Fibroblast of mammary gland (primary cell): ENCODE results near the gene MICAL2.

Source experiments
- DNase-seq: peaks from one replicate; pipeline ENCODE4 v3.0.0-alpha.2; 2010; ENCODE audit warnings: low read depth
- H3K4me3 ChIP-seq: 2 replicates; pipeline ENCODE4 v1.5.1; 2011; ENCODE audit warnings: low read depth, mild to moderate bottlenecking, low read length, moderate library complexity; ENCODE audit not compliant: control insufficient read depth
- CTCF ChIP-seq: conservative IDR thresholded peaks from 2 replicates; pipeline ENCODE4 v1.5.1; 2011; ENCODE audit warnings: low read depth, low read length, inconsistent platforms; ENCODE audit not compliant: control insufficient read depth, insufficient read depth

The MICAL2 gene

GRCh38 chr11:12137005-12137690 is 26.8 kb downstream of the MICAL2 start:
- no peak overlapping the region for H3K4me3 ChIP-seq
- TF ChIP-seq CTCF, result no peak
- DNase-seq, result no peak

GRCh38 chr11:12137938-12138731 is 27.7 kb downstream of the MICAL2 start:
- TF ChIP-seq CTCF, result no peak
- no peak overlapping the region for H3K4me3 ChIP-seq
- peak; percentile 100 for DNase-seq

GRCh38 chr11:12139144-12139881 is 28.9 kb downstream of the MICAL2 start:
- H3K4me3 ChIP-seq, result no peak overlapping the region
- peak; percentile 97 for DNase-seq
- no peak for TF ChIP-seq CTCF

- no peak for DNase-seq
- TF ChIP-seq CTCF, result no peak
- H3K4me3 ChIP-seq, result no peak overlapping the region
Measured at GRCh38 chr11:12140186-12140793, 29.9 kb downstream of the MICAL2 start.

- no peak for TF ChIP-seq CTCF
- no peak overlapping the region for H3K4me3 ChIP-seq
- DNase-seq, result no peak
Measured at GRCh38 chr11:12141283-12141682, 30.9 kb downstream of the MICAL2 start.

- TF ChIP-seq CTCF, result no peak
- no peak overlapping the region for H3K4me3 ChIP-seq
- no peak for DNase-seq
Measured at GRCh38 chr11:12142176-12142575, 31.8 kb downstream of the MICAL2 start.
